ENCODE data around the gene OSMR.

Gene OSMR

GRCh38 chr5:38931731-38932130 is 85.9 kb downstream of the OSMR start:
- DNase-seq: no peak

DNA sequence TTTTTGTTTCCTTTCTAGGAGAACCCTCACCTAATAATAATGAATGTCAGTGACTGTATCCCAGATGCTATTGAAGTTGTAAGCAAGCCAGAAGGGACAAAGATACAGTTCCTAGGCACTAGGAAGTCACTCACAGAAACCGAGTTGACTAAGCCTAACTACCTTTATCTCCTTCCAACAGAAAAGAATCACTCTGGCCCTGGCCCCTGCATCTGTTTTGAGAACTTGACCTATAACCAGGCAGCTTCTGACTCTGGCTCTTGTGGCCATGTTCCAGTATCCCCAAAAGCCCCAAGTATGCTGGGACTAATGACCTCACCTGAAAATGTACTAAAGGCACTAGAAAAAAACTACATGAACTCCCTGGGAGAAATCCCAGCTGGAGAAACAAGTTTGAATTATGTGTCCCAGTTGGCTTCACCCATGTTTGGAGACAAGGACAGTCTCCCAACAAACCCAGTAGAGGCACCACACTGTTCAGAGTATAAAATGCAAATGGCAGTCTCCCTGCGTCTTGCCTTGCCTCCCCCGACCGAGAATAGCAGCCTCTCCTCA is 87.1 kb downstream of the OSMR start:
- DNase-seq: no peak

DNA sequence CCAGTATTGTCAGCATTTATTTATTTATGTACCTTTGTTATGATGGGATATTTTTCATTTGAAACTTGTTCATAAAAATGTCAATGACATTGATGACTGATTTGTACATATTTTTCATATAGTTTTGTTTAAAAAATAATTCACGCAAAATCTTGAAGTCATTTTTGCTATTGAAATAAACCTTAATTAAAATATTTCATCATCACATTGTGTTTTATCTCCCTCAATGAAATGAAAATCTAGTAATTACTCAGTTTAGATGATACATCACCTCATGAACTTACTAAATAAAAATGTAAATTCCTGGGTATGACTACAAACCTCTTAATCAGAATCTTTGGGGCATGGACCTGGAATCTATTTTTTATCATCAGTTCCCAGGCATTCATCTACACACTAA is 89.6 kb downstream of the OSMR start:
- no peak for DNase-seq

- DNase-seq: no peak
Observed at GRCh38 chr5:38936269-38936668, 90.5 kb downstream of the OSMR start.

DNA sequence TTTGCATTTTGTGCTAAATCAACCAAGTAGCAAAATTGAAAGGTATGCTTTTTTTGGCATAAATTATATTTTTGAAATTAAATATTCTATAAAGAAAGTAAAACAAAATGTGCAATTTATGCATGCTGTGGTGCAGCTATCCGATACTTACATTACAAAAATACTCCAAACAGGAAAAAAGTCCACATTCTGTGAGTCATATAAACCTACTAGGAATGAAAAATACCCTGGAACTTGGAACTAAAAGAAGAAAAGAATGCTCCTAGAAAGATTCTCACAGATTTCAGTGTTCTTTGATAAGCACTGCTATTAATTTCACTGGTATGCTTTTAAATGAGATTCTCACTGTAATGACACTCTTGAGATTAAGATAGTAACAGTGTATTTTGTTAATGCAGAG is 92.6 kb downstream of the OSMR start:
- DNase-seq: no peak

DNA sequence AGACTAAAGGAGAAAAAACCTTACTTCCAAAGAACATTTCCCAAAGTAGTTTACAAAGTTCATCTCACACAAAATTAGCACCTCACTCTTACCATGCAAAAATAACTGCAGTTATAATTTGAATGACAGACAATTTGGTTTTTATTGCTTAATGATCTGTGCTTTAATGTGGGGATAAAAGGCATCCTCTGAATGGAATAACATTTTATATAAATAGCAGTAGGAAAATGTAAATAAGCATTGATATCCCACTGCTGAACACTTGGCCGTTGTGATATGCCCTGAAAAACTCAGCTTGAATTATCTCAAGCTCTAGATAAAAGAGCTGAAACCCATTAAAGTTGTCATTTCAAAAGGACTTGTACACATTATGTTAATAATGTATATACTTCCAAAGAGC is 93.2 kb downstream of the OSMR start:
- no peak for DNase-seq

DNA sequence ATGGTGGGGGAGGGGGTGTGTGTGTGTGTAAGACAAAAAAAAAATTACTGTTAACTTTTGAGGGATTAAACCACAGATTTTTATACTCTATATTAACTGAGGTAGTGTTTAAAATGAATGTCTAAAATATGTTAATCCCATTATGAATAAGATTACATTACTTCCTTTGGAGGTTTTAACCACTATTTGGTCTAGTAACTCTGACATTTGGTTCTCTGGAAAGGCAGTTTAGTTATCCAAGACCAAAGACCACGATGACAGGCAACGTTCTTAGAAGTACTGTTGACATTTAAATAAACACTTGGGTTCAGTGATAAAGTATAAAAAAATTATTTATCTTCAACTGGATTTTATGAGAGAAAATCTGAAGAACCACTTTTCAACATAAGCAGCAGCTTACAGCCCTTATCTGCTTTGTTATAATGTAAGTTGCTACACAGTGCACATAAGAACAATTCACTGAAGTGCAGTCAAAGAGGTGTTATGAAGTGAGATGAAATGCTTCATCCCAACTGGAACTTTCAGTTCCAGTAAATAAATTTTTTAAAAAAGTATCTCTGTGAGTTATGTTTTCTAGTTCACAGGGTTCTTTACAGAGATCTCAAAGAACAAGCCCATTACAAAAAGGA is 94.5 kb downstream of the OSMR start:
- no peak for DNase-seq

GRCh38 chr5:38941912-38942311 is 96.1 kb downstream of the OSMR start:
- no peak for DNase-seq

DNA sequence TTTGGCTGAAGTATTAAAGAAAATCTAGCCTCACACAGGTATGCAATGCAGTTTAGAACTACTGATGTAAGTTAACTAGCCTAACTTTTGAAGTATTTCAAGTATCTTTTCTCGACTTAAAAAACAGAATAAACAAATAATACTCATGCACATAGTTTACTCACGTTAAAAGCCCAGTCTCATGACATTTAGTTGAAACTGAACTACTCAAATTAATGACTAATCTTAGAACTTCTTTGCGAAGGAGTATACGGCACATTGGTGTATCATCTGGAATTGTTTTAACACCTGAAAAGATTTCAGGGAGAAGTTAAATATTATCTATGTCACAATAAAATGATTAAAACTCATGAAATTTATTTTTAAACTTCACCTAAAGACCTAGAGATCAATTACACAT is 98.5 kb downstream of the OSMR start:
- no peak for DNase-seq

- DNase-seq: no peak
Observed at GRCh38 chr5:38948501-38948900, 102.7 kb downstream of the OSMR start.

DNA sequence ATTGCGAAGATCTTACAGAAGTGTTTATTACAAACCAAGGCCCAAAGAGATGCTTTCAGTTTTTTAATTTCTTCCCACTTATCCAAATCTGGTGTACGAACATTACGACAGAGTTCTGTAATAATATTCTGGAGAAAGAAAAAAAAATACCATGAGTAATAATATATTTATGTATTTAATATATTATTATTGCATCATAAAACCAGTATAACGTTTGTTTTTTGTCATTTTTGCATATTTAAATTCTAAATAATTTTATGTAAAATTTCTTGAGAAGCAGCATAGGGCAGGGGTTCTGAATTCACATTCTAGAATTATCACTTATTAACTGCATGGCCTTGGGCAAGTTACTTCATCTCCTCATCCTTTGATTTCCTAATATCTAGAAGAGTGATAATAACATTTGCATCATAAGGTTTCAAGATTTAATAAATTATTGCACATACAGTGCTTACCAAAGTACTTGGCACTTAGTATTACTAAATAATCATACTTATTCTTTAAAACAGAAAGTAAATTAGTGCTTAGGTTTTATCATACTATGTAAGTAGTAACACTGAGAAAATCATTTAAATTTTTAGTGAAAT is 107.7 kb downstream of the OSMR start:
- DNase-seq: no peak

DNA sequence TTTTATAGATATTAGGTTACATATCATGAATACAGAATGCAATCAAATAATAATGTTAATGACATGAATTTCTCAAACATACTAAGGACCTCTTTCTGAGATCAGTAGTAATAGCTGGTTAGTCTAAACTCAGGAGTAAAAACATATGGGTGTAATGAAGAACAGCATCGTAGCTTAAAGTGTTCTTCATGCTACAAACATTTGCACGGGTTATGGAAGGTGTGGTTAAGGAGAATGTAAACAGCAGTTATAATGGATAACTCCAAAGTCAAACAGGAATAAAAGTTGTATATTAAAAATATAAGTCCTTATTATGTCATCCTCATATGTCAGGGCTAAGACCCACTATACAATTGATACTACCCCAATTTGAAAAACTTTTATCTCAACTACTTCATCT is 115.9 kb downstream of the OSMR start:
- no peak for DNase-seq

DNA sequence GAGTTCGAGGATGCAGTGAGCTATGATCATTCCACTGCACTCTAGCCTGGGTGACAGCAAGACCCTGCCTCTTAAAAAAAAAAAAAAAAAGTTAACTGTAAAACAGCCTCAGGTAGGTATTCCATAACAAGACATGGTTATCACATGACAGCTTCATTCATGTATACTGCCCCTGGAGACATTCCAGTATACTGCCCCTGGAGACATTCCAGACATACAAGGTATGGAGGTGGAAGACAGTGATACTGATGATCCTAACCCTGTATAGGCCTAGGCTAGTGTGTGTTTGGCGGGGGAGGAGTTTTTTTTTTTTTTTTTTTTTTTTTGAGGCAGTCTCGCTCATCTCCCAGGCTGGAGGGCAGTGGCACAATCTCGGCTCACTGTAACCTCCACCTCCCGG is 122.9 kb downstream of the OSMR start:
- DNase-seq: no peak

DNA sequence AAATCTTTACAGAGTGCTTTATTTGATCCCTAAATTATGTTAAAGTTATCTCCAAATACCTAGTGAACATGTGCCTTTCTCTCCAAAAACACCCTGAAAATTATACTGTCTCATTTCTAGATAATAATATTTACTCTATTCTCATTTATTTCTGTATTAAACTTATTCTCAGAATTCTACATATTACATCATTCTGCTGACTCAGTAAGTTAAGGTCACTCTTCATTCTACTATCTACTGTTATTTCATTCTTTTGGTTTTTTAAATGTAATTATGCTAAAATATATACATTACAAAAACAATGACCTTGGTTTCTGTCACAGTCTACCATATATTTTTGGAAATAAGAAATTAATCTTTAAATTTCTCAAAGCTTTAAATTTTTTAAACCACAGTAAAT is 132.2 kb downstream of the OSMR start:
- no peak for DNase-seq

DNA sequence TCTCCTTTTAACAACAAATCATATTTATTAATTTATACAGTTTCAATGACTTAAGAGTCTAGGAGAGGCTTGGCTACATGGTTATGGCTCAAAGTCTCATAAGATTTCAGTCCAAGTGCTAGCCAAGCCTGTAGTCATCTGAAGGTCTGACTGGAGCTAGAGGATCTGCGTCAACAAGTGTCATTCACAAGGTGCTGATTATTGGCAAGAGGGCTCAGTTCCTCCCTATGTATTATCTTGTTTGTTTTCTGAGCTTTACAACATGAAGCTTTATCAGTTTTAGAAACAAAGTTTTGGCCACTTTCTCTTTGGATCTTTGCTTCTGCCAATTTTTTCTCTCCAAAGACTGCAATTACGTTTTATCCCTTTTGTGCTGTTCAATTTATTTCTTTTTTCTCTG is 133.7 kb downstream of the OSMR start:
- no peak for DNase-seq

Data from midbrain (tissue), 1 donor.